ENCODE data around the gene NHEJ1. TPM values are rescaled to one million over a fixed set of nuclear protein-coding genes. Genes with fewer than 3 reads are reported as not detected.

NHEJ1 gene
- total and polyA plus RNA-seq, 12 donors = 3.8 to 12.0 (median 7.1) TPM

DNA sequence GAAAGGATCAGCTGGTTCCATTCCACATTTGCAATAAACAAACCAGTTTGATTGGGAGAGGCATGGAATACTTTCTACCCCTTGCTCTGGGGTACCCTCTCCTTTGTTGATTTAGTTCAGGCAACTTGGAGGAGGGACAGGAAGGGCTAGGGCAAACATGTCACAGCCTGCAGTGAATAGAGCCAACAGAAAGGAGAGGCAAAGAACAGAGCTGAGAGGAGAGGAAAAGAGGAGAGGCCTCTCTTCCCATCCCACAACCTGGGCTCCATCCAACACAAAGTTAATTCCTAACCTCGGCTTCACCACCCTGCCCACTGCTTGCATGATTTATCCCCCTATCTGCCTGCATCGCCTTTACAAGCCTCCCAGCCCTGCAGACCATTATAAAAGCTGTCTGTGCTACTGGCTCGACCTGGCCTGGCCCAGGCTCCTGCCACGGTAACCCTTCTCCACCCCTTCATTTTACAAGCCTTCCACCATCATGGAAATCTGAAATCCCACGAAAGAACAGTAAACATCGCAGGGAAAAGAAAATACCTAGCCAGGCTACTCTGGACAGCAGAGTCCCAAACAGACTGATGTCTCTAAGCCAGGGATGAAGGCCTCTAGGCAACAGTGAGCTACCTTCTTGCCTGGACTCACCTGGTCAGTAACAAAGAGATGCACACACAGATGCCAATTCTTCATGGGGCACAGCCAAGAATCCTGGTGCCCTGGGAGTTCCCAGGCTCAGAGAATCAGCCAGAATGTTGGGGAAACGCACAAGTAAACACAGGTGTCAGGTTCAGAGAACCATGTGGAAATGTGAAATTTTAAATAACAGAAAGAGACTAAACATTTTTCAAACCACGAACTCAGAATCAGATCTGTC lies 43.6 kb downstream of the NHEJ1 start:
- intact Hi-C loops (cut with DNase I) = loop anchor here in 8 of 10 donors (5.0 to 10.0 kb wide), 4 partner anchors 40 to 62 kb away; no protein-coding TSS in a partner anchor
- DNase-seq (no peak), ATAC-seq (no peak)
- Histone ChIP-seq H3K9me3 (no peaks in the 10 kb centered on the region), H3K27ac (no peak overlapping the region), H3K4me3 (no peak overlapping the region), H3K36me3 (no peaks in the 10 kb centered on the region), H3K27me3 (no peaks in the 10 kb centered on the region), H3K4me1 (peaks cover 0 to 15% (median 13%) of the 10 kb centered on the region in 9 donors)
- no peak for TF ChIP-seq CTCF (IDR thresholded peaks at IDR 0.05)
- 88 to 89% methylated on average over 8 of the region's 8 CpGs for WGBS, 2 donors

- intact Hi-C loops (cut with DNase I) = loop anchor here in 1 of 10 donors (10.0 kb wide), 1 partner anchor 58 kb away; no protein-coding TSS in a partner anchor
Measured at GRCh38 chr2:219112651-219113338, 47.8 kb downstream of the NHEJ1 start.

DNA sequence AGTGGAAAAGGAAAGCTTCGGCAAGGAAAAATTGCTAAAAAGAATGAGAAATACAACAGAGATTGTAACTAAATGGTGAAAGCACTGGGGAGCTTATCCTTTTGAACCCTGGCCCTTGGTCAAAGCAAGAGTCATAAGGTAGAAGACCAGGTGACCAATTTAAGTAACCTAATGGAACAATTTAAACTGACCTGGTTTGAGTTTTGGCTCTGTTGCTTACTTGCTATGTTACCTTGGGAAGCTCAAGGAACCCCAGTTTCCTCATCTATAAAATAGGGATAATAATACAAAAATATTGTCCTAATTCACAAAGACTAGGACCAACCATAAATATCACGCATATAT lies 48.6 kb downstream of the NHEJ1 start:
- no peaks in the 10 kb centered on the region for H3K9me3 ChIP-seq
- TF ChIP-seq CTCF (IDR thresholded peaks at IDR 0.05) = no peak
- H3K27ac ChIP-seq = no peak overlapping the region
- WGBS, 2 donors = 98 to 99% methylated on average over 2 of the region's 2 CpGs
- H3K27me3 ChIP-seq = no peaks in the 10 kb centered on the region
- H3K36me3 ChIP-seq = no peaks in the 10 kb centered on the region
- intact Hi-C loops (cut with DNase I) = loop anchor here in 1 of 10 donors (10.0 kb wide), 1 partner anchor 57 kb away; no protein-coding TSS in a partner anchor
- ATAC-seq = no peak
- no peak for DNase-seq
- no peak overlapping the region for H3K4me3 ChIP-seq
- peaks cover 4 to 31% (median 18%) of the 10 kb centered on the region in 9 donors for H3K4me1 ChIP-seq

More at GRCh38 chr2:219112651-219113338, 47.8 kb downstream of the NHEJ1 start:
- H3K27me3 ChIP-seq = no peaks in the 10 kb centered on the region
- no peak overlapping the region for H3K4me3 ChIP-seq
- WGBS, 2 donors = 88 to 92% methylated on average over 9 of the region's 9 CpGs
- TF ChIP-seq CTCF (IDR thresholded peaks at IDR 0.05) = no peak
- no peaks in the 10 kb centered on the region for H3K36me3 ChIP-seq
- H3K4me1 ChIP-seq = peaks cover 0 to 25% (median 12%) of the 10 kb centered on the region in 9 donors
- H3K9me3 ChIP-seq = no peaks in the 10 kb centered on the region
- no peak overlapping the region for H3K27ac ChIP-seq
- ATAC-seq (no peak), DNase-seq (no peak)

DNA sequence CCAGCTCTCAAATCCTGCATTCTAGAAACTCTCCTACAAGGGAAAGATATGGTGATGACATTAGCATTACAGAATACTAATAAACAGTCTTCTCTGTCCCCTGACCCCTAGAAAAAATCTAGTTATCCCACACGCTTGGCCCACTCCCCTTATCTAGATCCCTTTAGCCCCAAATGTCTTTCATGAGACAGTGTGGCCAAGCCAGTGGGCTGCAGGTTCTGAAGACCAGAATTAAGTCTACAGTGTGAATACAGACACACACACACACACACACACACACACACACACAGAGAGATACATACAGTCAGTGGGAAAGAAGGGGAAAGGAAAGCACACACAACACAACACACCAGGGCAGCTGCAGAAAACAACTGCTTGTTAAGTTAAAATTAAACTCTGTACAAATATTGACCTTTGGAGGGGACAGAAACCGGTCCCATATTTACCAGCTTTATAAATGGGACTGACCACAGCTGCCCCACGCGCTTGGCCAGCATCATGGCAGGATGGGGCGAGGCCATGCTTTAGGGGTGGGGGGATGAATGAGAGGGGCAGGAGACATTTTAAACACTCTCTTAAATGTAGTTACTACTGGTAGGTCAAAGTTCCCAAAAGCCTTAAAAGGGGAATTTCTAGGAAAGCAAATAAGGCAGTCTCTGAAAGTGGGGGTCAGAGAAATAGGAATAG lies 49.1 kb downstream of the NHEJ1 start:
- Histone ChIP-seq H3K9me3 (no peaks in the 10 kb centered on the region), H3K36me3 (no peaks in the 10 kb centered on the region), H3K4me3 (no peak overlapping the region), H3K27me3 (no peaks in the 10 kb centered on the region), H3K4me1 (peaks cover 4 to 31% (median 18%) of the 10 kb centered on the region in 9 donors), H3K27ac (no peak overlapping the region)
- WGBS, 2 donors = 96% methylated on average over 5 of the region's 5 CpGs
- intact Hi-C loops (cut with DNase I) = loop anchor here in 1 of 10 donors (10.0 kb wide), 1 partner anchor 57 kb away; no protein-coding TSS in a partner anchor
- TF ChIP-seq CTCF (IDR thresholded peaks at IDR 0.05) = no peak
- ATAC-seq (no peak), DNase-seq (no peak)

Measured in heart right ventricle (tissue), 16 donors.